GM12874 (cell line): ENCODE data around the gene ALLC.

Source experiments
- TF ChIP-seq, protein P1 (sequence below): IDR thresholded peaks from 2 replicates; pipeline ENCODE4 v1.5.1; 2011; ENCODE audit warnings: low read depth, mild to moderate bottlenecking, control low read depth, low read length, moderate library complexity; ENCODE audit not compliant: insufficient read depth

The ALLC gene

DNA sequence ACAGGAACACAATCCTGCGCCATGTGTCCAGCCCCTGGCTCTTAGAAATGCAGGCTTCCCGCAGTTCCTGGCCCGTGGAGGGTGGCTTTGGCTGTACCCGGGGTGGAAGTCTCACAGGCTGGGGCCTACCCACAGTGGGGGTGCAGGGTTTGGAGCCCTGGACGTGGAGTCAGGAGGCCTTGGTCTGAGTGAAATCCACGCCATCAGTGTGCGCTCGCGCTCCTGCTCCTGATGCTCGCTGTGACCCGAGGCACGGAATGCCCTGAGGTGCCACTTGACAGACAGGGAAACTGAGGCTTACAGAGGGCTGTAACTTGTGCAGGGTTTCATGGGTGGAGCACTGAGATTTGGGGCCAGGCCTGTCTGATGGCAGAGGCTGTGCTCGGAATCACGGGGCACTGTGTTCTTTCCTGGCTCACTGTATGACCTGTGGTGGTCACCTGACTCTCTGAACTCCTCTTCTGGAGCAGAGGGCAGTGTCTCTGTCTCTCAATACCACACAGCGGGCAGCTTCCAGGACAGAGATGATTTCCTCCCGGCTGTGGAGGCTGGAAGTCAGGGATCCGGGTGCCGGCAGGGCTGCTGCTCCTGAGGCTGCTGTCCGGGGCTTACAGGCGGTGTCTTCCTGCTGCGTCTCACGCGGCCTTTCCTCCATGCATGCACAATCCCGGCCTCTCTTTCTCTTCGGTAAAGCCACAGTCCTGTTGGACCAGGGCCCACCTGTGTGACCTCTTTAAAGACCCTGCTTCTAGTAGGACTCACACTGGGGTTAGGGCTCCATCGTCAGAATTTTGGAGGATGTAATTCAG, 25.9 kb upstream of the ALLC start:
- TF ChIP-seq, protein P1, sequence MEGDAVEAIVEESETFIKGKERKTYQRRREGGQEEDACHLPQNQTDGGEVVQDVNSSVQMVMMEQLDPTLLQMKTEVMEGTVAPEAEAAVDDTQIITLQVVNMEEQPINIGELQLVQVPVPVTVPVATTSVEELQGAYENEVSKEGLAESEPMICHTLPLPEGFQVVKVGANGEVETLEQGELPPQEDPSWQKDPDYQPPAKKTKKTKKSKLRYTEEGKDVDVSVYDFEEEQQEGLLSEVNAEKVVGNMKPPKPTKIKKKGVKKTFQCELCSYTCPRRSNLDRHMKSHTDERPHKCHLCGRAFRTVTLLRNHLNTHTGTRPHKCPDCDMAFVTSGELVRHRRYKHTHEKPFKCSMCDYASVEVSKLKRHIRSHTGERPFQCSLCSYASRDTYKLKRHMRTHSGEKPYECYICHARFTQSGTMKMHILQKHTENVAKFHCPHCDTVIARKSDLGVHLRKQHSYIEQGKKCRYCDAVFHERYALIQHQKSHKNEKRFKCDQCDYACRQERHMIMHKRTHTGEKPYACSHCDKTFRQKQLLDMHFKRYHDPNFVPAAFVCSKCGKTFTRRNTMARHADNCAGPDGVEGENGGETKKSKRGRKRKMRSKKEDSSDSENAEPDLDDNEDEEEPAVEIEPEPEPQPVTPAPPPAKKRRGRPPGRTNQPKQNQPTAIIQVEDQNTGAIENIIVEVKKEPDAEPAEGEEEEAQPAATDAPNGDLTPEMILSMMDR, result no peak

DNA sequence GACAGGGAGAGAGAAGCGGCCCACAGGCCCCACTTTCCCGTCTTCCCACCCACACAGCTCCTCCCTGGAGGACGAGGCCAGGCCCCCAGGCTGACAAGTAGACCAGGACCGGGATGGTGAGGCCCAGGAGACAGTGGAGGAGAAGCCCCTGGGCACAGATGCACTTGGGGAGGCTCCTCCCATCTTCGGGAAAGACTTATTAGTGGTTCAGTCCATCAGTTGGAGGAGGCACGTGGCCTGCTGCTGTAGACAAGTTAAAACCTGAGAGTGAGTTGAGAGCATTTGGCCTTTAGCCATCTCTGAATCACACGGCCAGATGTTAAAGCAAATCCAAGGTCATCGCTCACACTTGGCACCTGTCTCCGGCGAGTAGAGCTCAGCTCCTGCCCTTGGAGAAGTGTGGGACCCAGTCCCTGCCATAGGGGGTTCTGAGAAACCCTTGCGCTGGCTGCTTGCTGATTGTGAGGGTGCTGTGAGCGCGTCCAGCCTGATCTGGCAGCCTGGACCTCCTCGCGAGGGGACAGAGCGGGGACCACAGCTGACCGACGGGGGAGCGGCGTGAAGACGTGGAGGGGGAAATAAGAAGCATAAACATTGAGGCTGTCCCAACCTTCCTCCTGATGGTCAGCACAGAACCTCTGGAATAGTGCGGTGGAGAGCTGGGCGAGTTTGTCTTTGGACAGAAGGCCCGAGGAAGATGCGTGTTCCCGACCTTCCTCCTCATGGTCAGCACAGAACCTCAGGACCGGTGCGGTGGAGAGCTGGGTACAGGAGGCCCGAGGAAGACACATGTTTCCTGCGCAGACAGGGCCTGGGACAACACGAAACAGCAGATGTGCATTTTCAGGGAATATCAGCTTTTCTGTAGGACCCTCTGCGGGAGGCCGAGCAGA, 24.7 kb upstream of the ALLC start:
- TF ChIP-seq, protein P1, result no peak

DNA sequence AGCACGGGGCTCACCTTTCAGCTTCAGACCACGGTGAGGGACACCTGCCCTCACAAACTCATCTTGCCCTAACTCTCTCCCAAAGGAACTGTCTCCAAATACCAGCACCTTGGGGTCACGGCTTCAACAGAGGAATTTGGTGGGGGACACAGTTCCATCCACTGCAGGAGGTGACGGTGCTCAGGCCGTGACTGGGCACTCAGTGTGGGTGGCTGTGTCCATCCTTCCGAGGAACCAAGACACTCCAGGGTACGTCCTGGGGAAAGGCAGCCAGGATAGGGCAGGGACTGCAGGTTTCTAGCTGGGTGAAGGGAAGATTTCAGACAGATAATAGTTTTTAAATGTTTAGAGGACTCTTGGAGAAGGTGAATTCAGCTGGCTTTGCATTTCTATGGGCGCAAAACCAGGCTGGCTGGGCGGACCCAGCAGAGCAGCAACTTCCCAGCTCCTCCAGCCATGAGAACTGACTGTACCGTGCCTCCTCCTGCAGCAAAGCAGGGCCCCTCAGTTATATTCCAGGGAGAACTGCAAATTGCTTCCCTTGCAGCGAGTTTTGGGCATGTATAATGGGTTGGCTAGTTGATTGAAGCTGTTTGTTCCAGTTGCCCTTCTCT, 23.9 kb upstream of the ALLC start:
- TF ChIP-seq, protein P1, result no peak

DNA sequence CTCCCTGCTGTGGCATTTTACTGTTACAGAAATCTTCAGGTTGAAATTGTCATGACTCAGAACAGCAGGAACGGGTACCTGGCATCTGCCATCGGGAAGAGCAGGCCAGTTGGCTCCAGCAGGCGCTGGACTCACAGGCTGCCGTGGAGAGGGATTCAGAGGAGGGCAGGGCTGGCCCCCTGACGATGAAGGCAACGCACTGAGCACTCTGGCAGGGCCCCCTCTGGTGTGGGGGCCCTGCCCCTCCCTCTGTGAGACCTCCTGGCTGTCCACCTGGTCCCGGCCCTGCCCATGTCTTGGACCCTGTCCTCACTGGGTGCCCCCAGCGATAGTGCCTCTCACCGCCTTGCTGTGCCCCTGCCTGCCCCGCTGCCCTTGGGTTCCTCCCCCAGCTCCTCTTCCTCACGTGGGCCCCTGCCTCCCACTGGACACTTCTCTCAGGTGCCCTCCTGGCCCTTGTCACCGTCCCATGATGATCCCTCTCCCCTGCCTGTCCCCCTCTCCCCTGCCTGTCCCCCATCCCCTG, 23.3 kb upstream of the ALLC start:
- TF ChIP-seq, protein P1, result no peak

DNA sequence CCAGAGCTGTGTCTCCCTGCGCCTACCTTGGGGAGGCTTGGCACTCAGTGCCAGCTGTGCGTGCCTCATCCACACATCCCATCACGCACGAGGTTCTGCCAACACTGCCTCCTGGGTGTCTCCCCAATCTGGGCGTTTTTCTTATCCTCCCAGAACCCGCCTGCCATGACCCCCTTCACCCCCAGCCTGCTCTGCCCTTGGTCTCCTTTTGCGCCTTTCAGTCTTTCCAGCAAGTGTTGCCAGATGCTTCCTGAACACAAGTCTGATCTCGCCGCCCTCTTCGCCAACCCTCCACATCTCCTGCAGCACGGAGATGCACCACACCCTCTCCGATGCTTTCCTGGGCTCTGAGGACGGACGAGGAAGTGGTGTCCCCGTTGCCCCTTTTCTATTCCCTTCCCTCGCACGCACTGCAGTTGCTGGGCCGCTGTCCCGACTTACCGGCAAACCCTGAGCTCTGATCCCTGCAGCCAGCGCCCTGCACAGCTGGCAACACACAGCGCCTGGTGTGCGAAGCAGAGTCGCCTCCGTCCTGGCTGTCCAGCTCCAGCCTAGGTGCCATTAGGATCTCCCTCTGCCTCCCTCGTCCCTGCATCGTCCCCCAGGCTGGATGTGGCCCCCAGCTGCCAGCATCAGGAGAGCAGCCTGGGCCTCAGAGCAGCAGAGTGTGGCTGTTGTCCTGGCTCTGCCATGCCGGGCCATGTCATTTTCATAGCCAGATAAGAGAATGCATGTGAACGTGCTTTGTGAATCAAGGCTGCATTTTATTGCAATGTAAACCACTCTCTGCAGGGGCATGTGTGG, 22.6 kb upstream of the ALLC start:
- TF ChIP-seq, protein P1, result no peak

DNA sequence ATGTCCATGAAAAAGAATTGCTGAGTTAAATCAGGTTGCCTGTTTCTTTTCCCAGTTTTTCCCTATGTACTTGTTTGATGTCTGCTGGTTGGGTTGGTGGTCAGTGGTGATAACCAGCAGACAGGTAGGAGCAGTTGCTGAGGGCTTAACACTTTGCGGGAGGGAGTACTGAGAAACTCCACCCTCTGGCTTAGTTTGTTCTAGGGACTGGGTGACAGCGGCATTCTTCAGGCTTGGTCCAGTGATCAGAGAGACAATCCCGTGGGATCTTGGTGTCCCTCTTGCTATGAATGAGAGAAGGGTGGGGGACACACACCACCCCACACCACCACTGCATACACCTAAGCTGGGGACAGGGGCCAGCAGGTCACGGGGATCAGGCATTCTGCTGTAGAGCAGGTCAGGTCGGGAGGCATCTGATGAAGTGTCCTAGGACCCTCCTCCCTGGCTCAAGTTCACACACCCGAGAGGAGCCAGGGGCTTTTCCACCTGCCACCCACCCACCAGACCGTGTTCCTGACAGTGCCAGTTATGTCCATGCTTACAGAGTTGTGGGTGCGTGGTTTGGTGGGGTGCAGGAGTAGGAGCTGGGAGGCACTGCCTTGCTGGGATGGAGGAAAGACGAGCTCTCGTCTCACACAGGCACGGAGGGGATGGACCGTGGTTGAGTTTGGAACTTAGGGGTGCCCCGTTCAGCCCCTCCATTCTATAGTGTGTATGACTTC, 21.3 kb upstream of the ALLC start:
- TF ChIP-seq, protein P1, result no peak
